Transverse colon (tissue), 3 donors: ENCODE results near the gene CBLB.

Experiments used
- EP300 ChIP-seq: sonication (generic); formaldehyde crosslinking; IDR thresholded peaks from one replicate; pipeline ENCODE4 v1.6.1; 2017; ENCODE audit warnings: antibody characterized with exemption, low read depth
- POLR2A ChIP-seq: fragments of 450-650 bp; IDR thresholded peaks from one replicate; pipeline ENCODE4 v1.6.1; 2016; ENCODE audit warnings: antibody characterized with exemption, mild to moderate bottlenecking, moderate library complexity
- TF ChIP-seq, protein P1 (sequence below), 5 experiments: fragments of 200-600 bp in 3 of 5; fragments of 450-650 bp in 2 of 5; sonication (generic) in 3 of 5; IDR thresholded peaks; 1 replicate in 2 of 5; 2 replicates in 3 of 5; pipeline ENCODE4 v1.5.1; 2016 to 2017; ENCODE audit warnings: antibody characterized with exemption in 5 of 5, inconsistent platforms in 3 of 5, mild to moderate bottlenecking in 2 of 5, moderate library complexity in 1 of 5

DNA sequence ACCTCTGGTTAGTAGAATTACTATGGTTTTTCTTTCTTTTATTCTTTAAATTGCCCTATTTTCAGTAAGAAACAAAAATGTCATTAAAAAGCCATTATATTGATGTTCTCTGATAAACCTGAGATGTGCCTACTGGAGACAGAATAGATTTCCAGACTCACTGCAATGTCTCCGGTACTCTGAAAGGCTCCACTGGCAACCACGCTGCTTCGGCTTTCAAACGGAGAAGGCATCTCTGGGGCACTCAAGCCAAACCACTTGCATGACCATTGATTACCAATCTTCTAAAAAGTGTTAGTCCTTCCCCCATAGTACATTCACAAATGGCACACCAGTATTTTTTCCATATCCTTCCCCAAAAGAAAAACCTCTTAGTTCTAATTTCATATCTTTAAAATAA is 82.6 kb downstream of the CBLB start:
- TF ChIP-seq POLR2A (no peak), EP300 (no peak)
- TF ChIP-seq, protein P1, sequence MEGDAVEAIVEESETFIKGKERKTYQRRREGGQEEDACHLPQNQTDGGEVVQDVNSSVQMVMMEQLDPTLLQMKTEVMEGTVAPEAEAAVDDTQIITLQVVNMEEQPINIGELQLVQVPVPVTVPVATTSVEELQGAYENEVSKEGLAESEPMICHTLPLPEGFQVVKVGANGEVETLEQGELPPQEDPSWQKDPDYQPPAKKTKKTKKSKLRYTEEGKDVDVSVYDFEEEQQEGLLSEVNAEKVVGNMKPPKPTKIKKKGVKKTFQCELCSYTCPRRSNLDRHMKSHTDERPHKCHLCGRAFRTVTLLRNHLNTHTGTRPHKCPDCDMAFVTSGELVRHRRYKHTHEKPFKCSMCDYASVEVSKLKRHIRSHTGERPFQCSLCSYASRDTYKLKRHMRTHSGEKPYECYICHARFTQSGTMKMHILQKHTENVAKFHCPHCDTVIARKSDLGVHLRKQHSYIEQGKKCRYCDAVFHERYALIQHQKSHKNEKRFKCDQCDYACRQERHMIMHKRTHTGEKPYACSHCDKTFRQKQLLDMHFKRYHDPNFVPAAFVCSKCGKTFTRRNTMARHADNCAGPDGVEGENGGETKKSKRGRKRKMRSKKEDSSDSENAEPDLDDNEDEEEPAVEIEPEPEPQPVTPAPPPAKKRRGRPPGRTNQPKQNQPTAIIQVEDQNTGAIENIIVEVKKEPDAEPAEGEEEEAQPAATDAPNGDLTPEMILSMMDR (IDR thresholded peaks at IDR 0.05) = no peak
